HepG2 (cell line): ENCODE measurements around the gene DHRS7. TPM values are rescaled to one million over a fixed set of nuclear protein-coding genes. Genes with fewer than 3 reads are reported as not detected.

ENCODE experiments used
- ATAC-seq: fragments of 200-7000 bp; cut with Tn5 transposase; 3 replicates; pipeline ENCODE4 v1.9.1; 2020; ENCODE audit warnings: mild to moderate bottlenecking, moderate library complexity
- BruUV-seq: library from RNA; stranded (reverse); fragments of 400-500 nt; replicated peaks from 2 replicates; lab custom pipeline; 2021; lab: Mats Ljungman, UMichigan
- CTCF ChIA-PET: fragments of 300-600 bp; formaldehyde crosslinking; extraction: SDS; loops from one replicate; lab custom pipeline; 2021; ENCODE audit warnings: low total read pairs, inconsistent platforms, low intra/inter-chr PET ratio; lab: Yijun Ruan, JAX
- POLR2A ChIA-PET: fragments of 350-600 bp; sonication (Branson Sonifier 250); formaldehyde crosslinking; loops from one replicate; lab custom pipeline; 2020; ENCODE audit warnings: antibody characterized with exemption, inconsistent platforms; lab: Yijun Ruan, JAX
- DNase-seq: peaks from one replicate; pipeline ENCODE4 v3.0.0-alpha.2; 2015; ENCODE audit warnings: low spot score
- FAIRE-seq: peaks from 3 replicates; lab custom pipeline; 2011; peaks lifted over from hg19 to GRCh38; lab: Jason Lieb, UNC
- H2AFZ ChIP-seq: one replicate; pipeline ENCODE4 v1.6.1; 2011; ENCODE audit warnings: low read length, inconsistent platforms
- H3K27ac ChIP-seq: fragments of 300-600 bp; 3 replicates; pipeline ENCODE4 v1.8.0; 2011; ENCODE audit warnings: mixed run types, mild to moderate bottlenecking, mixed read lengths, low read length, inconsistent platforms; ENCODE audit not compliant: insufficient read depth; ENCODE audit errors: extremely low read length
- H3K27me3 ChIP-seq, 2 experiments: fragments of 200-600 bp in 1 of 2; 2 replicates in 1 of 2; 3 replicates in 1 of 2; pipeline versions ENCODE4 v1.6.0 to v1.8.0; 2011; ENCODE audit warnings: low read length in 2 of 2, mild to moderate bottlenecking in 2 of 2, moderate library complexity in 2 of 2, inconsistent platforms in 1 of 2; ENCODE audit not compliant: insufficient read depth in 2 of 2, control insufficient read depth in 1 of 2
- H3K36me3 ChIP-seq, 2 experiments: fragments of 200-600 bp in 1 of 2; replicated peaks in 1 of 2; 2 replicates in 1 of 2; 3 replicates in 1 of 2; pipeline versions ENCODE4 v1.5.1 to v1.8.0; 2011; ENCODE audit warnings: low read length in 2 of 2, inconsistent platforms in 1 of 2; ENCODE audit not compliant: insufficient read depth in 2 of 2, control insufficient read depth in 1 of 2
- H3K4me1 ChIP-seq: 2 replicates; pipeline ENCODE4 v1.5.1; 2012; ENCODE audit warnings: low read length, inconsistent platforms; ENCODE audit not compliant: insufficient read depth
- H3K4me2 ChIP-seq: 2 replicates; pipeline ENCODE4 v1.6.0; 2011; ENCODE audit warnings: low read depth, low read length, inconsistent platforms
- H3K4me3 ChIP-seq, 3 experiments: fragments of 200-600 bp in 1 of 3; sonication (generic), shearing (Covaris generic) in 1 of 3; replicated peaks in 1 of 3; 2 replicates each; pipeline ENCODE4 v1.5.1; 2011 to 2016; ENCODE audit warnings: low read length in 3 of 3, inconsistent platforms in 2 of 3, low read depth in 2 of 3, mild to moderate bottlenecking in 2 of 3, control low read depth in 1 of 3, mixed read lengths in 1 of 3; ENCODE audit not compliant: insufficient read depth in 1 of 3
- H3K79me2 ChIP-seq: one replicate; pipeline ENCODE4 v1.6.1; 2011; ENCODE audit warnings: low read length, inconsistent platforms; ENCODE audit not compliant: insufficient read depth
- H3K9ac ChIP-seq: 2 replicates; pipeline ENCODE4 v1.6.0; 2011; ENCODE audit warnings: mild to moderate bottlenecking, low read depth, low read length, inconsistent platforms; ENCODE audit not compliant: insufficient read depth
- H3K9me3 ChIP-seq: 2 replicates; pipeline ENCODE4 v1.5.1; 2012; ENCODE audit warnings: mild to moderate bottlenecking, low read length
- H4K20me1 ChIP-seq: 2 replicates; pipeline ENCODE4 v1.6.0; 2011; ENCODE audit warnings: inconsistent platforms, mild to moderate bottlenecking, low read length, moderate library complexity; ENCODE audit not compliant: insufficient read depth
- MAZ ChIP-seq, 2 experiments: sonication (generic) in 1 of 2; formaldehyde crosslinking in 1 of 2; IDR thresholded peaks; 2 replicates each; pipeline versions ENCODE4 v1.5.0 to v1.6.1; 2012 to 2020; ENCODE audit warnings: low read depth in 2 of 2, mild to moderate bottlenecking in 2 of 2, borderline replicate concordance in 1 of 2, improper control_type of control experiment in 1 of 2, low read length in 1 of 2, missing genetic modification reagents in 1 of 2, moderate library complexity in 1 of 2
- POLR2AphosphoS5 ChIP-seq: IDR thresholded peaks from 2 replicates; pipeline ENCODE4 v1.6.1; 2012; ENCODE audit warnings: low read depth, low read length
- PPARG ChIP-seq: conservative IDR thresholded peaks from 2 replicates; pipeline ENCODE4 v1.6.1; 2016; ENCODE audit warnings: missing biosample characterization, missing genetic modification reagents
- RNF219 ChIP-seq: sonication (generic); formaldehyde crosslinking; IDR thresholded peaks from 2 replicates; pipeline ENCODE4 v1.5.0; 2020; ENCODE audit warnings: mild to moderate bottlenecking, missing genetic modification reagents
- SRSF9 ChIP-seq: fragments of 200-400 bp; formaldehyde crosslinking; IDR thresholded peaks from 2 replicates; pipeline ENCODE4 v1.6.1; 2018; ENCODE audit warnings: borderline replicate concordance, mild to moderate bottlenecking, low read depth, low read length; ENCODE audit not compliant: insufficient read depth, poor library complexity, severe bottlenecking
- TP53 ChIP-seq: sonication (generic); formaldehyde crosslinking; conservative IDR thresholded peaks from 2 replicates; pipeline ENCODE4 v1.4.0; 2020; ENCODE audit warnings: missing genetic modification reagents
- ZKSCAN1 ChIP-seq: fragments of 150-350 bp; IDR thresholded peaks from 2 replicates; pipeline ENCODE4 v1.6.1; 2014; ENCODE audit warnings: low read length
- ZNF513 ChIP-seq: sonication (generic); formaldehyde crosslinking; conservative IDR thresholded peaks from 2 replicates; pipeline ENCODE4 v1.5.0; 2020; ENCODE audit warnings: missing genetic modification reagents
- ZNF609 ChIP-seq: sonication (generic); formaldehyde crosslinking; IDR thresholded peaks from 2 replicates; pipeline ENCODE4 v1.4.0; 2020; ENCODE audit warnings: mild to moderate bottlenecking, missing genetic modification reagents, borderline replicate concordance
- ZNF772 ChIP-seq: sonication (generic); formaldehyde crosslinking; IDR thresholded peaks from 2 replicates; pipeline ENCODE4 v1.5.0; 2020; ENCODE audit warnings: mild to moderate bottlenecking, missing genetic modification reagents
- ZSCAN5A ChIP-seq: sonication (generic); formaldehyde crosslinking; IDR thresholded peaks from 2 replicates; pipeline ENCODE4 v1.8.0; 2022; ENCODE audit warnings: mild to moderate bottlenecking, missing genetic modification reagents, borderline replicate concordance
- WGBS: methylation state at CpG from one replicate; pipeline ENCODE4 v1.1.6; 2017; ENCODE audit warnings: low lambda C conversion rate; 5-methylcytosine and 5-hydroxymethylcytosine counted together
- in situ Hi-C: cut with HindIII; loops from 2 replicates; pipeline ENCODE4 v1.10.0; 2017; ENCODE audit warnings: low pct_unique_long_range_greater_than_20kb; ENCODE audit not compliant: extremely low pct_ligation_motif_present
- intact Hi-C: fragments of 100-400 bp; cut with micrococcal nuclease; formaldehyde crosslinking; loops from one replicate; pipeline ENCODE4 v1.10.0; 2022; ENCODE audit not compliant: unreplicated experiment
- polyA plus RNA-seq, 8 experiments: library from polyadenylated mRNA; depleted of rRNA in 3 of 8; stranded (reverse) in 7 of 8; unstranded in 1 of 8; fragments of >200 nt; fragmentation: Illumina TruSeq in 4 of 8; extraction: Trizol in 4 of 8; gene quantifications; 2 replicates each; pipeline versions ENCODE4 v1.2.1 to v1.2.3, GENCODE V29; 2011 to 2016; ENCODE audit warnings: low read depth in 4 of 8, missing spikeins in 1 of 8, mixed read lengths in 1 of 8; ENCODE audit not compliant: insufficient read depth in 1 of 8
- total RNA-seq, 5 experiments: library from RNA; depleted of rRNA; stranded (reverse); fragments of >200 nt; fragmentation: Illumina TruSeq; extraction: Trizol; gene quantifications; 2 replicates each; pipeline ENCODE4 v1.2.3, GENCODE V29; 2016; ENCODE audit warnings: low read depth in 1 of 5

Gene DHRS7
- total and polyA plus RNA-seq, 2 of the 13 experiments (the other 11 are each of a cell fraction or from before 2014, with no cell fraction given), result 20.8 to 44.4 TPM

GRCh38 chr14:60174352-60175254 lies 9.4 kb upstream of the DHRS7 start:
- H3K9ac ChIP-seq, result no peak overlapping the region
- no peaks in the 10 kb centered on the region for H3K9me3 ChIP-seq
- ChIA-PET CTCF (no interaction called here), POLR2A (no interaction called here)
- in situ Hi-C loops, result loop anchor here (25.0 kb wide), 1 partner anchor 662 kb away; no protein-coding TSS in a partner anchor
- H3K4me3 ChIP-seq, result no peak overlapping the region
- ATAC-seq (no peak), DNase-seq (no peak), FAIRE-seq (no peak)
- intact Hi-C loops, result no loop called here
- no peak overlapping the region for H2AFZ ChIP-seq
- H3K27ac ChIP-seq, result no peak overlapping the region
- H3K4me1 ChIP-seq, result peaks cover 8% of the 10 kb centered on the region
- 35% methylated on average over 11 of the region's 11 CpGs for WGBS
- H3K36me3 ChIP-seq, result no peaks in the 10 kb centered on the region
- no peaks in the 10 kb centered on the region for H3K79me2 ChIP-seq
- H3K27me3 ChIP-seq, result peaks cover 0 to 5% of the 10 kb centered on the region in 2 experiments; a peak in 1 of 5 replicates
- BruUV-seq, result no TSS peak
- no peaks in the 10 kb centered on the region for H4K20me1 ChIP-seq
- H3K4me2 ChIP-seq, result no peak overlapping the region
- TF ChIP-seq RNF219 (CRISPR knock-in tag) (no peak), ZNF513 (CRISPR knock-in tag) (no peak), MAZ (IDR thresholded peaks at IDR 0.05; ENCODE audit: borderline replicate concordance, low read depth, low read length) (no peak), MAZ (CRISPR knock-in tag; IDR thresholded peaks at IDR 0.05; ENCODE audit: low read depth) (no peak), PPARG (CRISPR knock-in tag) (no peak), ZNF772 (CRISPR knock-in tag) (no peak), ZKSCAN1 (no peak), TP53 (CRISPR knock-in tag) (no peak), POLR2AphosphoS5 (no peak), ZSCAN5A (no peak), SRSF9 (no peak), ZNF609 (CRISPR knock-in tag) (no peak)
